ENCODE results near the gene ERVK3-1. TPM values are rescaled to one million over a fixed set of nuclear protein-coding genes. Genes with fewer than 3 reads are reported as not detected.

Gene ERVK3-1
- total RNA-seq, 1 donor from 2014 or later, result 40.6 TPM

DNA sequence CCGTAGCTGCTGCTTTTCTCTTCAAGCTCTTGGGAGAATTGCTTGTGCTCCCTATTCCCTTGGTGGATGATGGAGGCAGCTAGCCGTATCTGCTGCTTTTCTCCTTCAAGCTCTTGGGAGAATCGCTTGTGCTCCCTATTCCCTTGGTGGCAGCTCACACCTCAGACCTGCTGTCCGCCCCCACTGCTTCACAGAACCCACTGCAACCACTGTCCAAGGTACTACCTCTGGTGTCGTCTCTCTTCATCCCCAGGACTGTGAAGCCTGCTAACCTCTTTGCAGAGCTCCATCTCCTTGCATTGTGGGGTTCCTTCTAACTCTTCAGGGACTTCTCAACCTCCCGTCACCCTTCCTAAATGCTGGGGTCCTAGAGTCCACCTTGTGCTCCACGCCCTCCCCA lies 4.6 kb upstream of the ERVK3-1 start:
- DNase-seq (ENCODE audit: low spot score), result no peak
- Mint-ChIP-seq H3K4me3 (ENCODE audit: unreplicated experiment) (peak overlapping the region; percentile 65), H3K36me3 (ENCODE audit: low read depth, unreplicated experiment) (peaks cover 33% of the 10 kb centered on the region), H3K27ac (ENCODE audit: unreplicated experiment) (no peak overlapping the region), H3K27me3 (ENCODE audit: unreplicated experiment) (peaks cover 9% of the 10 kb centered on the region), H3K9me3 (ENCODE audit: unreplicated experiment) (no peaks in the 10 kb centered on the region), H3K4me1 (ENCODE audit: unreplicated experiment) (peaks cover 10% of the 10 kb centered on the region)
- TF ChIP-seq, protein P1, sequence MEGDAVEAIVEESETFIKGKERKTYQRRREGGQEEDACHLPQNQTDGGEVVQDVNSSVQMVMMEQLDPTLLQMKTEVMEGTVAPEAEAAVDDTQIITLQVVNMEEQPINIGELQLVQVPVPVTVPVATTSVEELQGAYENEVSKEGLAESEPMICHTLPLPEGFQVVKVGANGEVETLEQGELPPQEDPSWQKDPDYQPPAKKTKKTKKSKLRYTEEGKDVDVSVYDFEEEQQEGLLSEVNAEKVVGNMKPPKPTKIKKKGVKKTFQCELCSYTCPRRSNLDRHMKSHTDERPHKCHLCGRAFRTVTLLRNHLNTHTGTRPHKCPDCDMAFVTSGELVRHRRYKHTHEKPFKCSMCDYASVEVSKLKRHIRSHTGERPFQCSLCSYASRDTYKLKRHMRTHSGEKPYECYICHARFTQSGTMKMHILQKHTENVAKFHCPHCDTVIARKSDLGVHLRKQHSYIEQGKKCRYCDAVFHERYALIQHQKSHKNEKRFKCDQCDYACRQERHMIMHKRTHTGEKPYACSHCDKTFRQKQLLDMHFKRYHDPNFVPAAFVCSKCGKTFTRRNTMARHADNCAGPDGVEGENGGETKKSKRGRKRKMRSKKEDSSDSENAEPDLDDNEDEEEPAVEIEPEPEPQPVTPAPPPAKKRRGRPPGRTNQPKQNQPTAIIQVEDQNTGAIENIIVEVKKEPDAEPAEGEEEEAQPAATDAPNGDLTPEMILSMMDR (IDR thresholded peaks at IDR 0.05; ENCODE audit: unreplicated experiment), result no peak

DNA sequence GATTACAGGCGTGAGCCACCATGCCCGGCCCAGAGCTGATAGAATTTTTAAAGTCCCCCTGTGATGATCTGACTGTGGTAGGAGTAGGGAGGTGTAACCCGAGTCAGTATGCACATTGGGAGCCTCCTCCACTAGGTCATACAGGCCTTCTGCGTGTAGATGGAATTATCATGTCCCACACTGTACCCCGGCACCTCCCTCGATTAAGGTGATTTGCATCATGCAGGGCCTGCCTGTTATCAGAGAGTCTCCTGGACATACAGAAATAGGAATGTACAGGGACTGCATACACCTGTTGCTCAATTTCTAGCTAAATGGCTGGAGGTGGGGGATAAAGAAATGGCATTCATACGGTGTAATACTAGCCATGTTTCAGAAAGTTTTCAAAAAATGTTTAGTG lies 922 bp upstream of the ERVK3-1 start:
- no peak for DNase-seq (ENCODE audit: low spot score)
- H3K27ac Mint-ChIP-seq (ENCODE audit: unreplicated experiment), result peak overlapping the region; percentile 100

GRCh38 chr19:58304748-58305064 lies 471 bp upstream of the ERVK3-1 start:
- DNase-seq (ENCODE audit: low spot score), result no peak
- Mint-ChIP-seq H3K36me3 (ENCODE audit: low read depth, unreplicated experiment) (peaks cover 43% of the 10 kb centered on the region), H3K4me3 (ENCODE audit: unreplicated experiment) (peak overlapping the region; percentile 100), H3K9me3 (ENCODE audit: unreplicated experiment) (no peaks in the 10 kb centered on the region), H3K27ac (ENCODE audit: unreplicated experiment) (peak overlapping the region; percentile 100), H3K27me3 (ENCODE audit: unreplicated experiment) (peaks cover 11% of the 10 kb centered on the region), H3K4me1 (ENCODE audit: unreplicated experiment) (peaks cover 23% of the 10 kb centered on the region)
- TF ChIP-seq, protein P1 (IDR thresholded peaks at IDR 0.05; ENCODE audit: unreplicated experiment), result no peak

More for the DNA sequence above, 922 bp upstream of the ERVK3-1 start:
- Mint-ChIP-seq H3K4me1 (ENCODE audit: unreplicated experiment) (peaks cover 23% of the 10 kb centered on the region), H3K27me3 (ENCODE audit: unreplicated experiment) (peaks cover 11% of the 10 kb centered on the region), H3K4me3 (ENCODE audit: unreplicated experiment) (peak overlapping the region; percentile 100), H3K36me3 (ENCODE audit: low read depth, unreplicated experiment) (peaks cover 45% of the 10 kb centered on the region), H3K9me3 (ENCODE audit: unreplicated experiment) (no peaks in the 10 kb centered on the region)
- TF ChIP-seq, protein P1 (IDR thresholded peaks at IDR 0.05; ENCODE audit: unreplicated experiment), result no peak

DNA sequence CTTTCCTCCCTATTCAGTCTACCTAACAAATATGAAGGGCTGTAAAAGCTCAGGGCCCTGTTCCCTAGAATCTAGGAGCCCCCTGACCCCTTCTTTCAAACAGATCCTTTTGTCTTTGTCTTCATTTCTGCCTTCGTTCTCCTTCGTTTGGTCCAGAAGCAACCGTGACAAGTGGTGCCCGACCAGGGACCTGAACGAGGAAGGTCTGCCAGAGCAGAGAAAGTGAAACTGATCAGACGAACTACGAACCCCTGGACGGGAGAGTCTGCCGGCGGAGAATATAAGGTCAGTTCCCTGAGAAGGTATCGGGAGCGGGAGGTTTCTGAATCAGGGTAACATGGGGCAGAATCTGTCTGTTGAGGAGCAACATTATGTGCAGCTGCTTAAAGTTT lies 751 bp downstream of the ERVK3-1 start:
- Mint-ChIP-seq H3K36me3 (ENCODE audit: low read depth, unreplicated experiment) (peaks cover 35% of the 10 kb centered on the region), H3K4me3 (ENCODE audit: unreplicated experiment) (peak overlapping the region; percentile 100), H3K27ac (ENCODE audit: unreplicated experiment) (peak overlapping the region; percentile 100), H3K4me1 (ENCODE audit: unreplicated experiment) (peaks cover 27% of the 10 kb centered on the region), H3K9me3 (ENCODE audit: unreplicated experiment) (no peaks in the 10 kb centered on the region), H3K27me3 (ENCODE audit: unreplicated experiment) (peaks cover 11% of the 10 kb centered on the region)
- no peak for DNase-seq (ENCODE audit: low spot score)
- TF ChIP-seq, protein P1 (IDR thresholded peaks at IDR 0.05; ENCODE audit: unreplicated experiment), result no peak

DNA sequence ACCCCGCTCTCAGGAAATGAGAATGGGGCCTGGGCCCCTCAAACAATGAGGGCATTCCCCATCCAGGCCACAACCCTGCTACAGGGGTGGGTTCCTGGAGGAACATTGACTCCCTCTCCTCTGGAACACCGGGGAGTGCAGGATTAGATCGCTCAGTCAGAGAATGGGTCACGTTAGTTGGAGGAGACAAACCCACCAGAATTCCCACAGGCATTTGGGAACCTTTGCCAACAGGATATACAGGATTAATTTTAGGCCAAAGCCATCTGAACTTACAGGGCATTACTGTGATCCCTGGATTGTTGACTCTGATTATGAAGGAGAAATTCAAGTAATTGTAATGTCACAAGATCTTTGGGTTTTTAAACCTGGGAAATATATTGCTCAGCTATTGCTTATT lies 2.6 kb downstream of the ERVK3-1 start:
- TF ChIP-seq, protein P1 (IDR thresholded peaks at IDR 0.05; ENCODE audit: unreplicated experiment), result no peak
- Mint-ChIP-seq H3K4me1 (ENCODE audit: unreplicated experiment) (peaks cover 27% of the 10 kb centered on the region), H3K27ac (ENCODE audit: unreplicated experiment) (no peak overlapping the region), H3K9me3 (ENCODE audit: unreplicated experiment) (no peaks in the 10 kb centered on the region), H3K4me3 (ENCODE audit: unreplicated experiment) (no peak overlapping the region), H3K36me3 (ENCODE audit: low read depth, unreplicated experiment) (peaks cover 47% of the 10 kb centered on the region), H3K27me3 (ENCODE audit: unreplicated experiment) (peaks cover 11% of the 10 kb centered on the region)
- no peak for DNase-seq (ENCODE audit: low spot score)

Measured in endothelial cell (in vitro differentiated cells).